GM23248 (cell line): ENCODE data around the gene ZC3H15. TPM values are rescaled to one million over a fixed set of nuclear protein-coding genes. Genes with fewer than 3 reads are reported as not detected.

Source experiments
- DNase-seq: peaks from one replicate; pipeline ENCODE4 v3.0.0-alpha.2; 2015
- H2AFZ ChIP-seq: fragments of 200-600 bp; sonication (generic); 2 replicates; pipeline ENCODE4 v1.6.1; 2016; ENCODE audit warnings: antibody characterized with exemption
- H3F3A ChIP-seq: fragments of 200-600 bp; sonication (generic); 2 replicates; pipeline ENCODE4 v1.6.1; 2016; ENCODE audit warnings: mild to moderate bottlenecking, antibody characterized with exemption, mixed run types; ENCODE audit not compliant: insufficient read depth
- H3K27ac ChIP-seq: fragments of 200-600 bp; sonication (generic); 2 replicates; pipeline ENCODE4 v1.5.1; 2016; ENCODE audit warnings: mild to moderate bottlenecking
- H3K27me3 ChIP-seq: fragments of 200-600 bp; sonication (generic); replicated peaks from 2 replicates; pipeline ENCODE4 v1.6.1; 2016; ENCODE audit warnings: mild to moderate bottlenecking; ENCODE audit not compliant: insufficient read depth
- H3K36me3 ChIP-seq: fragments of 200-600 bp; sonication (generic); 2 replicates; pipeline ENCODE4 v1.6.1; 2016; ENCODE audit warnings: low read depth, mild to moderate bottlenecking
- H3K4me1 ChIP-seq: fragments of 200-600 bp; sonication (generic); 2 replicates; pipeline ENCODE4 v1.6.1; 2016; ENCODE audit warnings: mild to moderate bottlenecking; ENCODE audit not compliant: insufficient read depth
- H3K4me2 ChIP-seq: fragments of 200-600 bp; sonication (generic); one replicate; pipeline ENCODE4 v1.6.1; 2016; ENCODE audit warnings: mild to moderate bottlenecking; ENCODE audit not compliant: unreplicated experiment
- H3K4me3 ChIP-seq: fragments of 200-600 bp; sonication (generic); 2 replicates; pipeline ENCODE4 v1.5.1; 2016; ENCODE audit warnings: mild to moderate bottlenecking
- H3K79me2 ChIP-seq: fragments of 200-600 bp; sonication (generic); 2 replicates; pipeline ENCODE4 v1.6.1; 2016; ENCODE audit warnings: mild to moderate bottlenecking; ENCODE audit not compliant: insufficient read depth
- H3K9ac ChIP-seq: fragments of 200-600 bp; sonication (generic); 2 replicates; pipeline ENCODE4 v1.6.1; 2016; ENCODE audit warnings: mild to moderate bottlenecking
- H3K9me2 ChIP-seq: fragments of 200-600 bp; sonication (generic); 2 replicates; pipeline ENCODE4 v1.6.1; 2016; ENCODE audit warnings: mixed run types, mild to moderate bottlenecking, moderate library complexity; ENCODE audit not compliant: insufficient read depth
- H3K9me3 ChIP-seq: fragments of 200-600 bp; sonication (generic); one replicate; pipeline ENCODE4 v1.6.1; 2017; ENCODE audit warnings: low read depth
- H4K20me1 ChIP-seq: fragments of 200-600 bp; sonication (generic); 2 replicates; pipeline ENCODE4 v1.6.0; 2016; ENCODE audit not compliant: insufficient read depth
- EZH2 ChIP-seq: fragments of 200-600 bp; sonication (generic); IDR thresholded peaks from 2 replicates; pipeline ENCODE4 v1.6.1; 2018; ENCODE audit warnings: antibody characterized with exemption, mild to moderate bottlenecking; ENCODE audit not compliant: insufficient read depth, poor library complexity, severe bottlenecking
- EZH2phosphoT487 ChIP-seq: fragments of 200-600 bp; sonication (generic); IDR thresholded peaks from 2 replicates; pipeline ENCODE4 v1.6.1; 2018; ENCODE audit warnings: antibody characterized with exemption, moderate library complexity, mild to moderate bottlenecking, low read depth; ENCODE audit not compliant: insufficient read depth
- WGBS, 2 experiments: methylation state at CpG; one replicate each; pipeline ENCODE4 v1.1.6; 2015 to 2017; ENCODE audit warnings: low lambda C conversion rate in 2 of 2, low coverage in 1 of 2; ENCODE audit errors: missing lambda C conversion rate in 2 of 2; 5-methylcytosine and 5-hydroxymethylcytosine counted together
- in situ Hi-C: fragments of 300-500 bp; cut with MboI; formaldehyde crosslinking; loops from 2 replicates; pipeline ENCODE4 v1.15.0; 2020
- polyA plus RNA-seq: library from polyadenylated mRNA; unstranded; fragments of >200 nt; fragmentation: Nextera tagmentation; extraction: Ambion mirVana; gene quantifications from 2 replicates; pipeline ENCODE4 v1.2.1, GENCODE V29; 2016
- total RNA-seq: library from RNA; depleted of rRNA; stranded (reverse); fragments of >200 nt; shearing (Covaris generic); gene quantifications from 2 replicates; pipeline ENCODE4 v1.2.3, GENCODE V29; 2014

ZC3H15 gene
- total and polyA plus RNA-seq, 2 experiments from 2014 or later: 43.8 to 88.7 TPM

GRCh38 chr2:186486651-186487647 lies 889 bp downstream of the ZC3H15 start:
- Histone ChIP-seq H3F3A (no peaks in the 10 kb centered on the region), H3K9me3 (no peaks in the 10 kb centered on the region), H3K27ac (peak overlapping the region; percentile 97), H3K4me2 (peak overlapping the region; percentile 100), H3K9me2 (no peaks in the 10 kb centered on the region), H3K4me3 (peak overlapping the region; percentile 97), H2AFZ (peak overlapping the region; percentile 93), H4K20me1 (peaks cover 27% of the 10 kb centered on the region), H3K79me2 (peaks cover 75% of the 10 kb centered on the region), H3K36me3 (no peaks in the 10 kb centered on the region), H3K4me1 (peaks cover 25% of the 10 kb centered on the region), H3K27me3 (no peaks in the 10 kb centered on the region), H3K9ac (peak overlapping the region; percentile 95)
- peak; percentile 55 for DNase-seq
- in situ Hi-C loops: no loop called here
- WGBS, 2 experiments: 2% methylated on average over 31 of the region's 31 CpGs
- TF ChIP-seq EZH2 (no peak), EZH2phosphoT487 (no peak)

- H3K9me2 ChIP-seq: no peaks in the 10 kb centered on the region
- in situ Hi-C loops: no loop called here
- WGBS, 2 experiments: 75 to 82% methylated on average over 2 of the region's 2 CpGs
- no peak for DNase-seq
- TF ChIP-seq EZH2phosphoT487 (no peak), EZH2 (no peak)
- no peaks in the 10 kb centered on the region for H3K27me3 ChIP-seq
- H3K36me3 ChIP-seq: peaks cover 28% of the 10 kb centered on the region
- H3K4me1 ChIP-seq: peaks cover 8% of the 10 kb centered on the region
- H3K4me2 ChIP-seq: no peak overlapping the region
- no peak overlapping the region for H3K4me3 ChIP-seq
- no peak overlapping the region for H2AFZ ChIP-seq
- H3F3A ChIP-seq: 0 out of 2 replicates have a peak, but pooled peaks cover 6% of the 10 kb centered on the region
- peaks cover 100% of the 10 kb centered on the region for H3K79me2 ChIP-seq
- H4K20me1 ChIP-seq: peaks cover 31% of the 10 kb centered on the region
- no peaks in the 10 kb centered on the region for H3K9me3 ChIP-seq
- no peak overlapping the region for H3K9ac ChIP-seq
- no peak overlapping the region for H3K27ac ChIP-seq
Observed at GRCh38 chr2:186493564-186494085, 7.6 kb downstream of the ZC3H15 start.

GRCh38 chr2:186496401-186496800 lies 10.3 kb downstream of the ZC3H15 start:
- in situ Hi-C loops: no loop called here
- H3K9me2 ChIP-seq: no peaks in the 10 kb centered on the region
- peaks cover 46% of the 10 kb centered on the region for H3K36me3 ChIP-seq
- 96 to 98% methylated on average over 7 of the region's 7 CpGs for WGBS, 2 experiments
- H3K4me1 ChIP-seq: peaks cover 2% of the 10 kb centered on the region; the same call in 1 of the 2 replicates
- H3K4me2 ChIP-seq: no peak overlapping the region
- peaks cover 99% of the 10 kb centered on the region for H3K79me2 ChIP-seq
- no peak overlapping the region for H3K27ac ChIP-seq
- H3K9ac ChIP-seq: no peak overlapping the region
- H3K4me3 ChIP-seq: no peak overlapping the region
- peaks cover 9% of the 10 kb centered on the region; the same call in 1 of the 2 replicates for H3F3A ChIP-seq
- peaks cover 14% of the 10 kb centered on the region for H4K20me1 ChIP-seq
- H3K9me3 ChIP-seq: no peaks in the 10 kb centered on the region
- no peaks in the 10 kb centered on the region for H3K27me3 ChIP-seq
- H2AFZ ChIP-seq: no peak overlapping the region
- no peak for DNase-seq
- TF ChIP-seq EZH2: no peak
- no peak for TF ChIP-seq EZH2phosphoT487

DNA sequence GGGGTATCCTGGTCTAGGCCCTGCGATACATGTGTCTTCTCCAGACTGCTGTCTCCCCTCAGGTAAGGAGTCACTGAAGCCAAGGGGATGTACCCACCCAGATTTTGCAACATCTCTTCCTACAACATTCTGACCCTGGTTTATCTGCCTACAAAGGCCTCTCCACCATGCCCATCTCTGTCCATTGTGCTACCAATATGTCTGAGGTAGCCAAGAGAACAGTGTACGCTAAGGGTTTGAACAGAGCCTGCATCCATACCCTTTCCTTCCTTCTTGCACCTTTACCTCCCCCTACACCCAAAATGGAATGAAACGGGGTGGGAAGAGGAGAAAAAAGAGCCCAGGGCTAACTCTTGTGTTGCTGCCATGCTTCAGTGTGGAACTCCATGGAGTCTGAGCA lies 11.9 kb downstream of the ZC3H15 start:
- no peaks in the 10 kb centered on the region for H3K27me3 ChIP-seq
- in situ Hi-C loops: no loop called here
- H3F3A ChIP-seq: peaks cover 13% of the 10 kb centered on the region; the same call in 1 of the 2 replicates
- no peak for TF ChIP-seq EZH2phosphoT487
- TF ChIP-seq EZH2: no peak
- H3K9me2 ChIP-seq: no peaks in the 10 kb centered on the region
- H3K4me1 ChIP-seq: peaks cover 6% of the 10 kb centered on the region; the same call in 1 of the 2 replicates
- no peak overlapping the region for H2AFZ ChIP-seq
- H3K36me3 ChIP-seq: peaks cover 52% of the 10 kb centered on the region
- peaks cover 90% of the 10 kb centered on the region for H3K79me2 ChIP-seq
- H3K9me3 ChIP-seq: no peaks in the 10 kb centered on the region
- peaks cover 3% of the 10 kb centered on the region; the same call in 1 of the 2 replicates for H4K20me1 ChIP-seq
- WGBS, 2 experiments: 97% methylated on average over 3 of the region's 3 CpGs
- no peak overlapping the region for H3K4me2 ChIP-seq
- H3K9ac ChIP-seq: no peak overlapping the region
- no peak overlapping the region for H3K27ac ChIP-seq
- DNase-seq: no peak
- no peak overlapping the region for H3K4me3 ChIP-seq
